Upper lobe of right lung (tissue), 1 donor: ENCODE results near the gene KCNH8. TPM values are rescaled to one million over a fixed set of nuclear protein-coding genes. Genes with fewer than 3 reads are reported as not detected.

Experiments
- ATAC-seq: fragments of 200-7000 bp; cut with Tn5 transposase; one replicate; pipeline ENCODE4 v1.9.1; 2020; ENCODE audit warnings: mild to moderate bottlenecking, moderate library complexity
- DNase-seq: peaks from one replicate; pipeline ENCODE4 v3.0.0-alpha.2; 2020
- H3K27ac ChIP-seq: fragments of 200-600 bp; one replicate; pipeline ENCODE4 v1.8.0; 2022
- H3K27me3 ChIP-seq: fragments of 200-600 bp; one replicate; pipeline ENCODE4 v1.8.0; 2022; ENCODE audit warnings: mild to moderate bottlenecking
- H3K36me3 ChIP-seq: fragments of 200-600 bp; one replicate; pipeline ENCODE4 v1.8.0; 2022
- H3K4me1 ChIP-seq: fragments of 200-600 bp; one replicate; pipeline ENCODE4 v1.8.0; 2022
- H3K4me3 ChIP-seq: fragments of 200-600 bp; one replicate; pipeline ENCODE4 v1.8.0; 2022; ENCODE audit warnings: mild to moderate bottlenecking
- H3K9me3 ChIP-seq: fragments of 200-600 bp; one replicate; pipeline ENCODE4 v1.8.0; 2022
- CTCF ChIP-seq: fragments of 200-600 bp; IDR thresholded peaks from one replicate; pipeline ENCODE4 v1.8.0; 2022; ENCODE audit warnings: antibody characterized with exemption
- intact Hi-C: fragments of 100-400 bp; cut with DNase I; formaldehyde crosslinking; loops from one replicate; pipeline ENCODE4 v1.11.0; 2022
- total RNA-seq: library from RNA; stranded (reverse); fragmentation: NEBNext Ultra II Directional; extraction: Animal tissue kit (Norgen Biotek cat#: 25700); gene quantifications from one replicate; pipeline ENCODE4 v1.2.1, GENCODE V29; 2021
- donor health status: DM: no; HTN: yes; CAD: no; lungs with severe emphysema.

Gene KCNH8
- total RNA-seq, 1 donor from 2014 or later, result 0.41 TPM

DNA sequence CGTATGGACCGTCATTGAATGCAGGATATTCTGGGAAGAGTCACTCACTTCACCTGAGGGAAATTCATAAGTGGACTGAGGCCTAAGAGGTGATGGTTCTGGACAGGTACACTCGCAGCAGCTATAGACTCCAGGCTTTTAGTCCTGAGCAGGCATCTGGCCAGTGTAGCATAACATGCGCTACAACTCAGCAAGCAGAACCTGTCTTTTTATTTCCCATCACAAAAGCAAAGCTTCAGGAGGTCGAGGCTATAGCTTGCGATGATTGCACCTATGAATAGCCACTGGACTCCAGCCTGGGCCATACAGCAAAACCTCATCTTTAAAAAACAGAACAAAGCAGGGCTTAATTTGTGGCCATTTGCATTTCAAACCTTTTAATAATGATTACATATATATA is 185.8 kb downstream of the KCNH8 start:
- no peak overlapping the region for H3K4me3 ChIP-seq
- H3K4me1 ChIP-seq, result no peaks in the 10 kb centered on the region
- no peaks in the 10 kb centered on the region for H3K36me3 ChIP-seq
- H3K27ac ChIP-seq, result no peak overlapping the region
- ATAC-seq (no peak), DNase-seq (no peak)
- no peaks in the 10 kb centered on the region for H3K27me3 ChIP-seq
- intact Hi-C loops, result no loop called here
- TF ChIP-seq CTCF, result no peak
- no peaks in the 10 kb centered on the region for H3K9me3 ChIP-seq

DNA sequence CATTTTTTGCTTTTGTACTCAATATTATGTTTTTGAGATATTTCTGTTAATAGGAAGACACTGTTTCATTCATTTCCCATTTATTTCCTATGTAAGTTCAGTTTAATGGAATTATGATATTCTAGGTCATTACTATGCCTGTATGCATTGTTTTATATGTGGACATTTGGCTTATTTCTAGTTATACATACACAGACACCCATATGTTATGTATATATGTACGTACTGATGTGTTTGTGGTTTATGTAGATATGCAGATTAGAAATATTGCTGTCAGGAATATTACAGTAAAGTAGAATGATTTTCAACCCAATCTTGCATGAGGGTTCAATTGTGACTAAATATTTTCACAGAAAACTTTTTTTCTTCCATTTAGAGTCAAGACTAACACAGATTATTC is 190.5 kb downstream of the KCNH8 start:
- H3K27me3 ChIP-seq, result no peaks in the 10 kb centered on the region
- ATAC-seq (no peak), DNase-seq (no peak)
- H3K36me3 ChIP-seq, result no peaks in the 10 kb centered on the region
- H3K27ac ChIP-seq, result no peak overlapping the region
- intact Hi-C loops, result no loop called here
- H3K9me3 ChIP-seq, result no peaks in the 10 kb centered on the region
- TF ChIP-seq CTCF, result no peak
- H3K4me3 ChIP-seq, result no peak overlapping the region
- H3K4me1 ChIP-seq, result no peaks in the 10 kb centered on the region

DNA sequence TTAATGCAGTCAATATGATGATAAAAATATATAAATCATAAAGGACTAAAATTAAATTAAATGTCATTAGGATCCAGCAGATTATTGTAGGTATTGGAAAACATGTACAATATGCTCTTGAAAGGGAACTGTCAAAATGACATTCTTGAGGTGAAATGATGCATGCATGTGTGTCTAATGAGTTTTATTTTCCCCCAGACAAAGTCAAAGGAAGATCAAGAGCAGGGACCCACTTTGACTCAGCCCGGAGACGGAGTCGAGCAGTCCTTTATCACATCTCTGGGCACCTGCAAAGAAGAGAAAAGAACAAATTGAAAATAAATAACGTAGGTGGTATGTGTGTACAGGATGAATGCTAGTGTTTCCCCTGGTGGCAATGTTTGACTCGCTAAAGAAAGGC is 194.1 kb downstream of the KCNH8 start:
- Histone ChIP-seq H3K27ac (no peak overlapping the region), H3K4me1 (no peaks in the 10 kb centered on the region), H3K4me3 (no peak overlapping the region), H3K36me3 (no peaks in the 10 kb centered on the region), H3K9me3 (no peaks in the 10 kb centered on the region), H3K27me3 (no peaks in the 10 kb centered on the region)
- no peak for DNase-seq
- no peak for ATAC-seq
- no peak for TF ChIP-seq CTCF
- intact Hi-C loops, result no loop called here

- DNase-seq (no peak), ATAC-seq (no peak)
- Histone ChIP-seq H3K4me1 (no peaks in the 10 kb centered on the region), H3K36me3 (no peaks in the 10 kb centered on the region), H3K27ac (no peak overlapping the region), H3K27me3 (no peaks in the 10 kb centered on the region), H3K4me3 (no peak overlapping the region), H3K9me3 (no peaks in the 10 kb centered on the region)
- intact Hi-C loops, result no loop called here
- no peak for TF ChIP-seq CTCF
Observed at GRCh38 chr3:19346759-19347158, 198.4 kb downstream of the KCNH8 start.

GRCh38 chr3:19347671-19348070 is 199.4 kb downstream of the KCNH8 start:
- Histone ChIP-seq H3K27me3 (no peaks in the 10 kb centered on the region), H3K4me3 (no peak overlapping the region), H3K27ac (no peak overlapping the region), H3K9me3 (no peaks in the 10 kb centered on the region), H3K4me1 (no peaks in the 10 kb centered on the region), H3K36me3 (no peaks in the 10 kb centered on the region)
- ATAC-seq (no peak), DNase-seq (no peak)
- TF ChIP-seq CTCF, result no peak
- intact Hi-C loops, result no loop called here

GRCh38 chr3:19348500-19348899 is 200.2 kb downstream of the KCNH8 start:
- intact Hi-C loops, result no loop called here
- ATAC-seq, result no peak

More at GRCh38 chr3:19348500-19348899, 200.2 kb downstream of the KCNH8 start:
- Histone ChIP-seq H3K27me3 (no peaks in the 10 kb centered on the region), H3K4me1 (no peaks in the 10 kb centered on the region), H3K4me3 (no peak overlapping the region), H3K27ac (no peak overlapping the region), H3K9me3 (no peaks in the 10 kb centered on the region), H3K36me3 (no peaks in the 10 kb centered on the region)
- TF ChIP-seq CTCF, result no peak
- no peak for DNase-seq
